IPS-20b (cell line): ENCODE data around the gene FOXP3.
A peak's percentile ranks its signal among the peaks of the same experiment; 100 is the strongest.

Source experiments
- H3K27ac ChIP-seq: one replicate; pipeline ENCODE4 v1.5.1; 2013; ENCODE audit warnings: low read length
- H3K27me3 ChIP-seq: 2 replicates; pipeline ENCODE4 v1.6.1; 2013; ENCODE audit warnings: mild to moderate bottlenecking, low read length, inconsistent platforms; ENCODE audit not compliant: insufficient read depth
- H3K36me3 ChIP-seq: 2 replicates; pipeline ENCODE4 v1.6.1; 2013; ENCODE audit warnings: low read depth, mild to moderate bottlenecking, inconsistent platforms, low read length, moderate library complexity; ENCODE audit not compliant: insufficient read depth
- H3K4me1 ChIP-seq: 2 replicates; pipeline ENCODE4 v1.6.1; 2013; ENCODE audit warnings: mild to moderate bottlenecking, control low read depth, inconsistent platforms, low read length, moderate library complexity; ENCODE audit not compliant: insufficient read depth
- H3K4me3 ChIP-seq: 2 replicates; pipeline ENCODE4 v1.5.1; 2013; ENCODE audit warnings: mild to moderate bottlenecking, low read length, inconsistent platforms
- H3K9ac ChIP-seq: 2 replicates; pipeline ENCODE4 v1.6.1; 2013; ENCODE audit warnings: low read depth, mild to moderate bottlenecking, inconsistent platforms, low read length, moderate library complexity
- H3K9me3 ChIP-seq: 2 replicates; pipeline ENCODE4 v1.6.1; 2013; ENCODE audit warnings: mild to moderate bottlenecking, low read depth, low read length, inconsistent platforms; ENCODE audit not compliant: insufficient read depth

The FOXP3 gene

DNA sequence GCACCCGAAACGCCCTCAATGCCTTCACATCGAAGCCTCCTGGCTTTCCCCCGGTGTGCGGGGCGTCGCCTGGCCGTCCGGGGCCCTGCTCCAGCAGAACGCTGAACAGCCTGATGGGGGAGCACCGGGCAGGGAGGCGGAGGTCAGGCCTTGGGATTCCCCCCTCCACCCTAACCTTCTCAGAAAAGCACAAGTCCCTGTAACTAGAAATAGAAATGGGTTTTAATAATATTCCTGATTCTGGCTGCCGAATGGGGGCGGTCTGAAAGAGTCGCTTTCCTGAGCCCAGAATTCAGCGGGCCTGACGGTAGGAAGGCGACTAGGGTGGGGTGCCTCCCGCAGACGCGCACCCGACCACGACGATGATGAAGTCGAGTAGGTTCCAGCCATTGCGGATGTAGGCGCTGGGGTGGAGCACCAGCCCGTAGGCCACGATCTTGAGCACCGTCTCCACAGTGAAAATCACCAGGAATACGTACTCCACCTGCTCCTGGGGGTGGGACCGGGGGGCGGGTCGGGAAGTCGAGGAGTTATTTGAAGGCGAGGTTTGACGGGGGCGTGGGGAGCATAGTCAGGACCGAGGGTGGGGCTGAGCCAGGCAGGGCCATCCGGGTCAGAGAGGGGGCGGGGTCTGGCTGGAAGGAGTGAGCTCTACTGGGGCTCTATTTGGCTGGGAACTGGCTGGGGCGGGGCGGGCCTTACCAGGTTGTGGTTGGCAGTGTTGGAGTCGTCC lies 33.8 kb downstream of the FOXP3 start:
- H3K27me3 ChIP-seq, result no peaks in the 10 kb centered on the region
- H3K36me3 ChIP-seq, result no peaks in the 10 kb centered on the region
- peak overlapping the region; percentile 63; the same call in 1 of the 2 replicates for H3K9ac ChIP-seq
- peak overlapping the region; percentile 75 for H3K4me3 ChIP-seq
- H3K27ac ChIP-seq, result no peak overlapping the region
- no peaks in the 10 kb centered on the region for H3K9me3 ChIP-seq
- no peaks in the 10 kb centered on the region for H3K4me1 ChIP-seq

- no peak overlapping the region for H3K4me3 ChIP-seq
- H3K27ac ChIP-seq, result no peak overlapping the region
- no peaks in the 10 kb centered on the region for H3K27me3 ChIP-seq
- no peaks in the 10 kb centered on the region for H3K9me3 ChIP-seq
- H3K36me3 ChIP-seq, result no peaks in the 10 kb centered on the region
- no peaks in the 10 kb centered on the region for H3K4me1 ChIP-seq
- no peak overlapping the region for H3K9ac ChIP-seq
Observed at GRCh38 chrX:49228185-49228584, 36.3 kb downstream of the FOXP3 start.

DNA sequence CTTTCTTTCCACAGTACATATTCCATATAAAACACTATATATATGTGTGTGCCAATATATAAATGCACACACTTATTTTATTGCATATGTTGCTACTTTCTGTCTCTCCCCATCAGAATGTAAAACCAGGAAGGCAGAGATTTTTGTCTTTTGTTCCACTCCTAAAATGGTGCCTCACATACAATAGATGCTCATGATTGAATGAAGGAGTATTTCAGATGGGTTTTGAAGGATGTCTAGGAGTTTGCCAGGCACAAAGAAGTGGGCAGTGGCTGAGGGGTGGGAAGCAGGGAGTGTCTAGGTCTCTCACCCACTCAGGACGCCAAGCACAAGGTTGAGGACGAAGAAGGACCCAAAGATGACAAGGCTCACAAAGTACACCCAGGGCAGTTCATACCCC lies 36.8 kb downstream of the FOXP3 start:
- Histone ChIP-seq H3K36me3 (no peaks in the 10 kb centered on the region), H3K27ac (no peak overlapping the region), H3K4me1 (no peaks in the 10 kb centered on the region), H3K9me3 (no peaks in the 10 kb centered on the region), H3K27me3 (no peaks in the 10 kb centered on the region), H3K9ac (no peak overlapping the region), H3K4me3 (no peak overlapping the region)

DNA sequence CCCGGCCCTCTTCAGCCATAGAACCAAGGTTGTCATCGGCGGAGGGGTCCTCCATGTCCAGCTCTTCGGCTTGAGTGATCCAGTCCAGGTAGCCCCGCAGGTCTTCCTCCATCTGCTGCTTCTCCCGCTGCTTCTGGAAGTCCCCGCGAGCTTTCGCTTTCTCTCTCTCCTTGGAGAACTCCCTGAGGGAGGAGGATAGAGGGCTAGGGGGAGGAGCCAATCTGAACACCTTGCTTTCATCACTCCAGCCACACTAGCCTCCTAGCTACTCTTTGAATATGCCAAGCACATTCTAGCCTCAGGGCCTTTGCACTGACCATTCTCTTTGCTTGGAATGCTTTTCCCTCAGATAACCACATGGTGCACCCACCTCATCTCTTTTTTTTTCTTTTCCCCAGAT lies 37.6 kb downstream of the FOXP3 start:
- Histone ChIP-seq H3K36me3 (no peaks in the 10 kb centered on the region), H3K27me3 (no peaks in the 10 kb centered on the region), H3K9me3 (no peaks in the 10 kb centered on the region), H3K27ac (no peak overlapping the region), H3K4me3 (no peak overlapping the region), H3K4me1 (no peaks in the 10 kb centered on the region), H3K9ac (no peak overlapping the region)

DNA sequence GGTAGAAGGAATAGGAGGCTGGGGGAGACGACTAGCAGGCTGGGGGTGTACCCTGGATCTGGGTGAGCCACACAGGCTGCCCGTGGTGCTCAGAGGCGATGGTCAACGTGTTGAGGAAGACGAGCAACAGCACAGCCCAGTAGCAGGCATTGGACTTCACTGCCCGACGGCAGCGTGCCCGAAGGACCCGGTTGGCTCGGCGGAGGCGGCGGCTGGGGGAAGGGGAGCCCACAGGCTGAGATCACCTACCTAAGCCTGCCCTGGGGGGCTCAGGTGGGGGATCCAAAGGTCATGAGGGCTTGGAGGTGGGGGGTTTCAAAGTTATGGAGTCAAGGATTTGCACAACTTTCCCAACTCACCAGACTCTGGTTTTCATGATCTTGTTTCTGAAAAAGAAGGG lies 38.7 kb downstream of the FOXP3 start:
- Histone ChIP-seq H3K4me3 (no peak overlapping the region), H3K9me3 (no peaks in the 10 kb centered on the region), H3K4me1 (no peaks in the 10 kb centered on the region)

GRCh38 chrX:49221868-49222267 lies 42.6 kb downstream of the FOXP3 start:
- Histone ChIP-seq H3K9me3 (no peaks in the 10 kb centered on the region), H3K4me3 (no peak overlapping the region), H3K27ac (no peak overlapping the region), H3K4me1 (no peaks in the 10 kb centered on the region), H3K36me3 (no peaks in the 10 kb centered on the region), H3K27me3 (no peaks in the 10 kb centered on the region), H3K9ac (no peak overlapping the region)

More for the DNA sequence above, 38.7 kb downstream of the FOXP3 start:
- no peak overlapping the region for H3K9ac ChIP-seq
- H3K27ac ChIP-seq, result no peak overlapping the region
- no peaks in the 10 kb centered on the region for H3K36me3 ChIP-seq
- no peaks in the 10 kb centered on the region for H3K27me3 ChIP-seq

- H3K4me1 ChIP-seq, result no peaks in the 10 kb centered on the region
- H3K4me3 ChIP-seq, result no peak overlapping the region
- no peak overlapping the region for H3K9ac ChIP-seq
- H3K27ac ChIP-seq, result no peak overlapping the region
- H3K9me3 ChIP-seq, result no peaks in the 10 kb centered on the region
- H3K27me3 ChIP-seq, result no peaks in the 10 kb centered on the region
- no peaks in the 10 kb centered on the region for H3K36me3 ChIP-seq
Observed at GRCh38 chrX:49220100-49220499, 44.4 kb downstream of the FOXP3 start.

GRCh38 chrX:49214996-49215526 lies 49.4 kb downstream of the FOXP3 start:
- H3K4me1 ChIP-seq, result no peaks in the 10 kb centered on the region
- no peak overlapping the region for H3K4me3 ChIP-seq
- H3K36me3 ChIP-seq, result no peaks in the 10 kb centered on the region
- no peak overlapping the region for H3K9ac ChIP-seq
- H3K27me3 ChIP-seq, result no peaks in the 10 kb centered on the region
- no peaks in the 10 kb centered on the region for H3K9me3 ChIP-seq
- H3K27ac ChIP-seq, result no peak overlapping the region

GRCh38 chrX:49214416-49214815 lies 50.1 kb downstream of the FOXP3 start:
- H3K9ac ChIP-seq, result no peak overlapping the region
- no peak overlapping the region for H3K4me3 ChIP-seq
- H3K27me3 ChIP-seq, result no peaks in the 10 kb centered on the region
- H3K4me1 ChIP-seq, result no peaks in the 10 kb centered on the region
- no peak overlapping the region for H3K27ac ChIP-seq
- no peaks in the 10 kb centered on the region for H3K9me3 ChIP-seq
- no peaks in the 10 kb centered on the region for H3K36me3 ChIP-seq

DNA sequence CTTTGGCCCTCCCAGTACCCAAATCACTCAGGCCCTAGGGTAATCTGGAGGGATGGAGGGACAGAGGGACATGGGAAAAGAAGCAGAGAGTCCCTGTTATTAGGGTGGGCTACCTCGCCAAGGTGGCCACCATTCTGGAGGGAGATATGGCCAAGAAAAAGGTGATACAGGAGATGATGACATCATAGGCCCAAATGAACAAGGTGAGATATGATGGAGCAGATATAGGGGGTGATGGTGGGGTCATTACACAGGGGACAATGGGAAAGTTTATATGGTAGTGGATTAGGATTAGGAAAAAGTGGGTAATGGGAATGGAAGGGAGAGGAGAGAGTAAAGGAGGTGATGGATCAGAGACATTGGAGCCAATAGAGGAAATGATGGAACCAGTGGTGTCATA lies 51.6 kb downstream of the FOXP3 start:
- Histone ChIP-seq H3K4me3 (no peak overlapping the region), H3K36me3 (no peaks in the 10 kb centered on the region), H3K4me1 (no peaks in the 10 kb centered on the region), H3K27me3 (no peaks in the 10 kb centered on the region), H3K27ac (no peak overlapping the region), H3K9me3 (no peaks in the 10 kb centered on the region), H3K9ac (no peak overlapping the region)

DNA sequence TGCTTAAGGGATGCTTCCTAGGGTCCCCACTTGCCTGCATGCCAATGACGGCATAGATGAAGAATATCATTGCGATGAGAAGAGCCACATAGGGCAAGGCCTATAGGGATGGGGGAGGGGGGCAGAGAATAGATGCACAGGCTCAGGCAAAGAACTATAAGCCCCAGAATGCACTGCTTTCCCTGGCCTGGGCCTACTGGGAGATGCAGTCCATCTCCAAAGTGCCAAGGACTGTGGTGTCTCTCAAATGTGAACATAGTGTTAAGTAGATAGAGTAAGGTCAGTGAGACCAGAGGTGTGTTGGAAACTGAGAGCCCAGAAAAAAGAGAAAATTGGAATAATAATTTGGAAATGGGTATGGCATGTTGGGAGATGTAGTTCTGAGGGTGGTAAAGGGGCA lies 52.3 kb downstream of the FOXP3 start:
- Histone ChIP-seq H3K4me3 (no peak overlapping the region), H3K27ac (no peak overlapping the region), H3K36me3 (no peaks in the 10 kb centered on the region), H3K9me3 (no peaks in the 10 kb centered on the region), H3K4me1 (no peaks in the 10 kb centered on the region), H3K27me3 (no peaks in the 10 kb centered on the region), H3K9ac (no peak overlapping the region)

DNA sequence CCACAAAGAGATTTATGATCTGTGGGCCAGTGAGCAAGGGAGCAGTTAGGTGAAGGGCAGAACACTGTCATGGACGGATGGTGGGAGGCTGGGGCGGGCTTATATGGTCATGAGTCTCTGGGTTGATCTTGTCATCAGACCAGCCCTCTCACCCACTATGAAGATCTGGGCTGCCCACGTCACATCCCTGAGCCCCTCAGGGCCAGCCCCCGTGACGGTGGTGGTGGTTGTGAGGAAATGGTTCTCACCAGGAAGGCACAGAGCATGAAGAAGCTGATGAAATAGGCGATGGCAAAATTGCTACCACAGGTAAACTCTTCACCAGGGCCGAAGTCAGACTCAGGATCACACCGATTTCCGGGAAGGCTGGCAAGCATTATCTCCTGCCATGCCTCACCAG lies 53.4 kb downstream of the FOXP3 start:
- Histone ChIP-seq H3K9me3 (no peaks in the 10 kb centered on the region), H3K4me1 (no peaks in the 10 kb centered on the region)

More for the DNA sequence above, 53.4 kb downstream of the FOXP3 start:
- H3K27ac ChIP-seq, result no peak overlapping the region
- no peaks in the 10 kb centered on the region for H3K36me3 ChIP-seq
- H3K9ac ChIP-seq, result no peak overlapping the region
- no peak overlapping the region for H3K4me3 ChIP-seq
- no peaks in the 10 kb centered on the region for H3K27me3 ChIP-seq
